H1 (cell line): ENCODE data around the gene UBASH3B. TPM values are rescaled to one million over a fixed set of nuclear protein-coding genes. Genes with fewer than 3 reads are reported as not detected.

Experiments
- KDM4A ChIP-seq: IDR thresholded peaks from one replicate; pipeline ENCODE4 v1.7.1; 2012; ENCODE audit warnings: low read depth, mild to moderate bottlenecking, moderate library complexity, low read length, inconsistent platforms; ENCODE audit not compliant: severe bottlenecking
- NRF1 ChIP-seq: IDR thresholded peaks from 2 replicates; pipeline ENCODE4 v1.6.1; 2011; ENCODE audit warnings: mild to moderate bottlenecking, low read depth, low read length, improper control_type of control experiment
- TEAD4 ChIP-seq: IDR thresholded peaks from 2 replicates; pipeline ENCODE4 v1.6.1; 2012; ENCODE audit warnings: low read depth, low read length, inconsistent platforms, mixed read lengths
- polyA plus RNA-seq, 7 experiments: library from polyadenylated mRNA; depleted of rRNA in 3 of 7; stranded (reverse) in 5 of 7; unstranded in 2 of 7; fragments of >200 nt in 5 of 7; fragments of 200-250 nt in 2 of 7; gene quantifications; 1 replicate in 5 of 7; 2 replicates in 1 of 7; 4 replicates in 1 of 7; pipeline versions ENCODE4 v1.2.1 to v1.2.3, GENCODE V29; 2011 to 2013; ENCODE audit warnings: missing spikeins in 2 of 7, mixed read lengths in 2 of 7
- total RNA-seq: library from RNA; stranded (reverse); fragmentation: NEBNext Ultra II Directional; extraction: Animal tissue kit (Norgen Biotek cat#: 25700); gene quantifications from 2 replicates; pipeline ENCODE4 v1.2.1, GENCODE V29; 2021
- TF ChIP-seq, protein P1 (sequence below): fragments of 300-600 bp; sonication (generic); IDR thresholded peaks from 2 replicates; pipeline ENCODE4 v1.7.1; 2012; ENCODE audit warnings: low read length, moderate library complexity, mild to moderate bottlenecking, inconsistent platforms; ENCODE audit not compliant: insufficient replicate concordance

The UBASH3B gene
- total and polyA plus RNA-seq, 2 of the 8 experiments (the other 6 are each of a cell fraction or from before 2014, with no cell fraction given), result 7.5 to 9.5 TPM

DNA sequence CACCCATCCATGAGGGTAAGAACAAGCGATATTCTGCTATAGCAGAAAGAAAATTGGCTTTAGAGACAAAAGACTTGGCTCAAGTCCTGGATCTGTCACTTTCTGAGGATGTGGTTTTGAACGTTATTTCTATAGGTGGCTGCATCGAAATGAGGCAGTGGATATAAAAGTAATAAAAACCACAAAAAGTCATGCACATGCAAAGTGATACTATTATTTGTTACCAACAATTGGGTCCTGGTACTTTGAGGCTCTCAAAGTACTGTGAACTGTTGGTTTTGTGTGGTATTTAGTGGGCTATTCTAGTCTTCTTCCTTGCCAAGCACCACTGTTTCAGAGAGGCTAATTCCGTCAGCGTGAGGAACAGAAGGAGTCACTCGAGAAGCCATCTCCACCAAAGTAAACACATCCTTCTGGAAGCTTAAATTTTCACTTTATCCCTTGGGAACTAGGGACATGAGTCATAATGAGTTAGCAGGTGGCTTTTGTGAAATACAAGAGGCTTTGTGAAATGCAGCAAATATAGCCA is 13.1 kb downstream of the UBASH3B start (continued):
- TF ChIP-seq, protein P1, sequence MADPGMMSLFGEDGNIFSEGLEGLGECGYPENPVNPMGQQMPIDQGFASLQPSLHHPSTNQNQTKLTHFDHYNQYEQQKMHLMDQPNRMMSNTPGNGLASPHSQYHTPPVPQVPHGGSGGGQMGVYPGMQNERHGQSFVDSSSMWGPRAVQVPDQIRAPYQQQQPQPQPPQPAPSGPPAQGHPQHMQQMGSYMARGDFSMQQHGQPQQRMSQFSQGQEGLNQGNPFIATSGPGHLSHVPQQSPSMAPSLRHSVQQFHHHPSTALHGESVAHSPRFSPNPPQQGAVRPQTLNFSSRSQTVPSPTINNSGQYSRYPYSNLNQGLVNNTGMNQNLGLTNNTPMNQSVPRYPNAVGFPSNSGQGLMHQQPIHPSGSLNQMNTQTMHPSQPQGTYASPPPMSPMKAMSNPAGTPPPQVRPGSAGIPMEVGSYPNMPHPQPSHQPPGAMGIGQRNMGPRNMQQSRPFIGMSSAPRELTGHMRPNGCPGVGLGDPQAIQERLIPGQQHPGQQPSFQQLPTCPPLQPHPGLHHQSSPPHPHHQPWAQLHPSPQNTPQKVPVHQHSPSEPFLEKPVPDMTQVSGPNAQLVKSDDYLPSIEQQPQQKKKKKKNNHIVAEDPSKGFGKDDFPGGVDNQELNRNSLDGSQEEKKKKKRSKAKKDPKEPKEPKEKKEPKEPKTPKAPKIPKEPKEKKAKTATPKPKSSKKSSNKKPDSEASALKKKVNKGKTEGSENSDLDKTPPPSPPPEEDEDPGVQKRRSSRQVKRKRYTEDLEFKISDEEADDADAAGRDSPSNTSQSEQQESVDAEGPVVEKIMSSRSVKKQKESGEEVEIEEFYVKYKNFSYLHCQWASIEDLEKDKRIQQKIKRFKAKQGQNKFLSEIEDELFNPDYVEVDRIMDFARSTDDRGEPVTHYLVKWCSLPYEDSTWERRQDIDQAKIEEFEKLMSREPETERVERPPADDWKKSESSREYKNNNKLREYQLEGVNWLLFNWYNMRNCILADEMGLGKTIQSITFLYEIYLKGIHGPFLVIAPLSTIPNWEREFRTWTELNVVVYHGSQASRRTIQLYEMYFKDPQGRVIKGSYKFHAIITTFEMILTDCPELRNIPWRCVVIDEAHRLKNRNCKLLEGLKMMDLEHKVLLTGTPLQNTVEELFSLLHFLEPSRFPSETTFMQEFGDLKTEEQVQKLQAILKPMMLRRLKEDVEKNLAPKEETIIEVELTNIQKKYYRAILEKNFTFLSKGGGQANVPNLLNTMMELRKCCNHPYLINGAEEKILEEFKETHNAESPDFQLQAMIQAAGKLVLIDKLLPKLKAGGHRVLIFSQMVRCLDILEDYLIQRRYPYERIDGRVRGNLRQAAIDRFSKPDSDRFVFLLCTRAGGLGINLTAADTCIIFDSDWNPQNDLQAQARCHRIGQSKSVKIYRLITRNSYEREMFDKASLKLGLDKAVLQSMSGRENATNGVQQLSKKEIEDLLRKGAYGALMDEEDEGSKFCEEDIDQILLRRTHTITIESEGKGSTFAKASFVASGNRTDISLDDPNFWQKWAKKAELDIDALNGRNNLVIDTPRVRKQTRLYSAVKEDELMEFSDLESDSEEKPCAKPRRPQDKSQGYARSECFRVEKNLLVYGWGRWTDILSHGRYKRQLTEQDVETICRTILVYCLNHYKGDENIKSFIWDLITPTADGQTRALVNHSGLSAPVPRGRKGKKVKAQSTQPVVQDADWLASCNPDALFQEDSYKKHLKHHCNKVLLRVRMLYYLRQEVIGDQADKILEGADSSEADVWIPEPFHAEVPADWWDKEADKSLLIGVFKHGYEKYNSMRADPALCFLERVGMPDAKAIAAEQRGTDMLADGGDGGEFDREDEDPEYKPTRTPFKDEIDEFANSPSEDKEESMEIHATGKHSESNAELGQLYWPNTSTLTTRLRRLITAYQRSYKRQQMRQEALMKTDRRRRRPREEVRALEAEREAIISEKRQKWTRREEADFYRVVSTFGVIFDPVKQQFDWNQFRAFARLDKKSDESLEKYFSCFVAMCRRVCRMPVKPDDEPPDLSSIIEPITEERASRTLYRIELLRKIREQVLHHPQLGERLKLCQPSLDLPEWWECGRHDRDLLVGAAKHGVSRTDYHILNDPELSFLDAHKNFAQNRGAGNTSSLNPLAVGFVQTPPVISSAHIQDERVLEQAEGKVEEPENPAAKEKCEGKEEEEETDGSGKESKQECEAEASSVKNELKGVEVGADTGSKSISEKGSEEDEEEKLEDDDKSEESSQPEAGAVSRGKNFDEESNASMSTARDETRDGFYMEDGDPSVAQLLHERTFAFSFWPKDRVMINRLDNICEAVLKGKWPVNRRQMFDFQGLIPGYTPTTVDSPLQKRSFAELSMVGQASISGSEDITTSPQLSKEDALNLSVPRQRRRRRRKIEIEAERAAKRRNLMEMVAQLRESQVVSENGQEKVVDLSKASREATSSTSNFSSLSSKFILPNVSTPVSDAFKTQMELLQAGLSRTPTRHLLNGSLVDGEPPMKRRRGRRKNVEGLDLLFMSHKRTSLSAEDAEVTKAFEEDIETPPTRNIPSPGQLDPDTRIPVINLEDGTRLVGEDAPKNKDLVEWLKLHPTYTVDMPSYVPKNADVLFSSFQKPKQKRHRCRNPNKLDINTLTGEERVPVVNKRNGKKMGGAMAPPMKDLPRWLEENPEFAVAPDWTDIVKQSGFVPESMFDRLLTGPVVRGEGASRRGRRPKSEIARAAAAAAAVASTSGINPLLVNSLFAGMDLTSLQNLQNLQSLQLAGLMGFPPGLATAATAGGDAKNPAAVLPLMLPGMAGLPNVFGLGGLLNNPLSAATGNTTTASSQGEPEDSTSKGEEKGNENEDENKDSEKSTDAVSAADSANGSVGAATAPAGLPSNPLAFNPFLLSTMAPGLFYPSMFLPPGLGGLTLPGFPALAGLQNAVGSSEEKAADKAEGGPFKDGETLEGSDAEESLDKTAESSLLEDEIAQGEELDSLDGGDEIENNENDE, result no peak
- no peak for TF ChIP-seq NRF1
- no peak for TF ChIP-seq TEAD4
- no peak for TF ChIP-seq KDM4A
